ENCODE measurements around the gene SFSWAP. TPM values are rescaled to one million over a fixed set of nuclear protein-coding genes. Genes with fewer than 3 reads are reported as not detected.
A peak's percentile ranks its signal among the peaks of the same experiment; 100 is the strongest.

SFSWAP gene
- total and polyA plus RNA-seq, 7 experiments from 2014 or later = 16.9 to 120 (median 97.4) TPM

DNA sequence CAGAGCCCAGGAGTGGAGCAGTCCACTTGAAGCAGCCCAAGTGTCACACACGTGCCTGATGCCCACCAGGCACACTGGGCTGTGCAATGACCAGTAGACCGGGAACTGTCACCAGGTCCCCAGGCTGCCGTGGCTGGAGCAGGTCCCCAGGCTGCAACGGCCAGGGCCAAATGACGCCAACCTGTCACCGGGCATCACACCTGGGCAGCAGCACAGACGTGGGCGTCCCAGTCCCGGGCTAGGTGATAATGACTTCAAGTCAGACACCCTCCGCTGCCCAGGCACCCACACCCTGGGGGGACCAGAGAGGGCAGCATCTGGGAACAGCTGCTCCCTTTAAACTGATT lies 86.7 kb downstream of the SFSWAP start:
- Histone ChIP-seq H3K9me3 (ENCODE audit: control insufficient read depth in 2 of 3, low read length in 3 of 3) (no peaks in the 10 kb centered on the region), H3K27me3 (ENCODE audit: control insufficient read depth in 2 of 2, insufficient read depth in 2 of 2, low read length in 2 of 2) (no peaks in the 10 kb centered on the region), H3K4me1 (ENCODE audit: control insufficient read depth in 2 of 2, insufficient read depth in 2 of 2, low read length in 2 of 2) (no peaks in the 10 kb centered on the region), H3K27ac (ENCODE audit: low read depth, low read length) (no peak overlapping the region), H3K36me3 (ENCODE audit: control insufficient read depth in 2 of 3, insufficient read depth in 3 of 3, low read length in 3 of 3) (peaks cover 0 to 87% (median 3%) of the 10 kb centered on the region in 3 experiments), H3K4me3 (ENCODE audit: low read length) (no peak overlapping the region)
- ChIA-PET POLR2A (no interaction called here), CTCF (no interaction called here)
- DNase-seq = no peak
- H3K4me3 Mint-ChIP-seq = no peak overlapping the region
- no peak overlapping the region for H3K27ac Mint-ChIP-seq
- intact Hi-C loops (cut with micrococcal nuclease) = no loop called here
- H3K36me3 Mint-ChIP-seq = peaks cover 9 to 44% (median 22%) of the 10 kb centered on the region in 5 donors
- ATAC-seq = no peak
- peaks cover 0 to 4% (median 0%) of the 10 kb centered on the region in 11 donors for H3K9me3 Mint-ChIP-seq
- H3K27me3 Mint-ChIP-seq = no peaks in the 10 kb centered on the region
- H3K4me1 Mint-ChIP-seq = peaks cover 0 to 5% (median 0%) of the 10 kb centered on the region in 7 donors

DNA sequence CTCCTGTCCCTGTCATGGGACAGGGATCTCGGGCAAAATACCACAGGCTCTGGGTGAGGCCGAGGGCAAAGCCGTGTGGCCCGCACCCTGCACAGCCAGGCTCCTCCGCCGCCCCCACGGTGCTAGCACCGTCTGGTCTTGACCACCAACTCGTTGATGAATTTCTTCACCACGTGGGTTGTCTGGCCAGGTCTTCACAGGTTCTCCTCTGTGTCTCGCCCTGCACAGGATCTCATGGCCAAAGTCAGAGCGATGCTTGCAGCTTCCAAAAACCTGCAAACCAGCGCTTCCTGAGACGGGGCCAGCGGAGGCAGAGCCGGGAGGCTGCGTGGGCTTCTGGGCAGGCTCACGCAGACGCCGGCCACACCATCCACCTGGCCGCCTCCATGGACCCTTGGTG lies 88.3 kb downstream of the SFSWAP start:
- no peaks in the 10 kb centered on the region for H3K4me1 ChIP-seq (ENCODE audit: control insufficient read depth in 2 of 2, insufficient read depth in 2 of 2, low read length in 2 of 2)
- H3K27me3 Mint-ChIP-seq = no peaks in the 10 kb centered on the region
- intact Hi-C loops (cut with micrococcal nuclease) = no loop called here
- H3K27ac Mint-ChIP-seq = peak overlapping the region in 1 of 9 donors; percentile 22
- H3K9me3 Mint-ChIP-seq = peaks cover 0 to 4% (median 0%) of the 10 kb centered on the region in 11 donors
- DNase-seq = no peak
- H3K4me3 Mint-ChIP-seq = peak overlapping the region in 1 of 10 donors; percentile 27
- POLR2A ChIA-PET = no interaction called here
- H3K4me3 ChIP-seq (ENCODE audit: low read length) = no peak overlapping the region
- no peak overlapping the region for H3K27ac ChIP-seq (ENCODE audit: low read depth, low read length)
- peaks cover 0 to 5% (median 0%) of the 10 kb centered on the region in 7 donors for H3K4me1 Mint-ChIP-seq
- H3K36me3 ChIP-seq (ENCODE audit: control insufficient read depth in 2 of 3, insufficient read depth in 3 of 3, low read length in 3 of 3) = peaks cover 0 to 73% (median 3%) of the 10 kb centered on the region in 3 experiments
- no peaks in the 10 kb centered on the region for H3K9me3 ChIP-seq (ENCODE audit: control insufficient read depth in 2 of 3, low read length in 3 of 3)
- CTCF ChIA-PET = no interaction called here
- H3K36me3 Mint-ChIP-seq = peaks cover 9 to 40% (median 21%) of the 10 kb centered on the region in 5 donors
- no peaks in the 10 kb centered on the region for H3K27me3 ChIP-seq (ENCODE audit: control insufficient read depth in 2 of 2, insufficient read depth in 2 of 2, low read length in 2 of 2)
- no peak for ATAC-seq

DNA sequence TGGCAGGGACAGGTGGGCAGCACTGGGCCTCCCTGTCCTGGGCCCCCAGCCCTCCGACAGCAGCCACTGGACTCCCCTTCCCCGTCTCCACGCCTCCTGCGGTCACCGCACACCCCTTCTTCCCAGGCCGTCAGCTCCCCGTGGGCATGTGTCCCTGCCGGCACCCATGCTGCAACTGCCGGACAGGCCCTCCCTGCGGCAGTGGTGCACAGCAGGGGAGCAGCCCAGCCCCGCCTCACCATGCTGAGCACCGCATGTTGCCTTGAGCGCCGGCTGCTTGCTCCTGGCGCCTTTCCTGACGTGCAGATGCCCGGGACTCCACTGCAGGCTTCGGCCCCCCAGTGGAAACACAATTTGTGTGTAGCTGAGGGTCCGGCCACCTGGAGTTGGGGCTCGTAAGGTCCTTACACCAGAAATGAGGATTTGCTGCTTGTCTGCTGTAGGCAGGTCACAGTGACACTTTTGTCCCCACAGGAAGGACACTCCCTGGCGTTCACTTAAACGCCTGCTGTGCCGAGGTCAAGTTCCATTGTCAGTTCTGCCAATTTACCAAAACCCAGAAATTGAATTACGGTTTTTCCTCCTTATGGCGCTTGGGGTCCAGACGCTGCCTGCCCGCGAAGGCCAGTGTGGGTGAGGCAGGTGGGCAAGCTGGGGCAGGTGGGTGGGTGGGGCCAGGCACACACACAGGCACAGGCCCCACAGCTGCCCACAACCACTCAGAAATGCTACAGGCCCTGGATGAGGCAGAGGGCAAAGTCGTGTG lies 89.1 kb downstream of the SFSWAP start:
- H3K36me3 ChIP-seq (ENCODE audit: control insufficient read depth in 2 of 3, insufficient read depth in 3 of 3, low read length in 3 of 3) = peaks cover 0 to 67% (median 3%) of the 10 kb centered on the region in 3 experiments
- H3K9me3 ChIP-seq (ENCODE audit: control insufficient read depth in 2 of 3, low read length in 3 of 3) = no peaks in the 10 kb centered on the region
- intact Hi-C loops (cut with micrococcal nuclease) = no loop called here
- H3K9me3 Mint-ChIP-seq = peaks cover 0 to 4% (median 0%) of the 10 kb centered on the region in 11 donors
- peaks cover 9 to 38% (median 21%) of the 10 kb centered on the region in 5 donors for H3K36me3 Mint-ChIP-seq
- ATAC-seq (no peak), DNase-seq (no peak)
- POLR2A ChIA-PET = no interaction called here
- no peak overlapping the region for H3K4me3 ChIP-seq (ENCODE audit: low read length)
- H3K4me1 ChIP-seq (ENCODE audit: control insufficient read depth in 2 of 2, insufficient read depth in 2 of 2, low read length in 2 of 2) = no peaks in the 10 kb centered on the region
- CTCF ChIA-PET = no interaction called here
- no peaks in the 10 kb centered on the region for H3K27me3 Mint-ChIP-seq
- no peak overlapping the region for H3K4me3 Mint-ChIP-seq
- peaks cover 0 to 5% (median 0%) of the 10 kb centered on the region in 7 donors for H3K4me1 Mint-ChIP-seq
- H3K27ac ChIP-seq (ENCODE audit: low read depth, low read length) = no peak overlapping the region
- no peak overlapping the region for H3K27ac Mint-ChIP-seq
- no peaks in the 10 kb centered on the region for H3K27me3 ChIP-seq (ENCODE audit: control insufficient read depth in 2 of 2, insufficient read depth in 2 of 2, low read length in 2 of 2)

DNA sequence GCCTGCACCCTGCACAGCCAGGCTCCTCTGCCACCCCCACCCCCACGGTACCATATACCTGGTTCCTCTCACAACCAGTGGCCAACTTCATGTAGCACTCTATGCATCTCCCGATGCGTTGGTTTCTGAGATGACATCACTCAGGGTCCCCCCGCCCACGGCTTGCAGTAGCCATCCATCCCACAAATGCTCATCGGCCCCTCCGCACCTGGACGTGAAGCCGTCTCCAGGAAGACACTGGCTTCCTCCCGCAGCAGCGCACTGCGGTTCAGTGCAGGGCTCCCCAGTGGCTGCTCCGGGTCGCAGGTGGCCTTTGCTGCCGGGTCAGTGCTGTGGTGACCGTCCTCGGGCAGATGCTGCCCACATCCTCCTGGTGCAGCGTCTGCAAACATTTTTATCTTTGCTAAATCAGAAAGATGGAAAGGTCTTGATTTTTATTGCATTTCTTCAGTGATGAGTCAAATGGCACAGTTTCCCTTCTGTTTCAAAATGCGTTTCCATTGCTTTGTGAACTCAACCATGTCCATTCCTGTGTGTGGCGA lies 89.8 kb downstream of the SFSWAP start:
- CTCF ChIA-PET = no interaction called here
- Mint-ChIP-seq H3K36me3 (peaks cover 9 to 38% (median 20%) of the 10 kb centered on the region in 5 donors), H3K27ac (peak overlapping the region in 2 of 9 donors; percentile 25 to 48), H3K4me3 (no peak overlapping the region), H3K4me1 (peaks cover 0 to 4% (median 0%) of the 10 kb centered on the region in 7 donors), H3K27me3 (no peaks in the 10 kb centered on the region), H3K9me3 (peaks cover 0 to 3% (median 0%) of the 10 kb centered on the region in 11 donors)
- POLR2A ChIA-PET = no interaction called here
- Histone ChIP-seq H3K27me3 (ENCODE audit: control insufficient read depth in 2 of 2, insufficient read depth in 2 of 2, low read length in 2 of 2) (no peaks in the 10 kb centered on the region), H3K27ac (ENCODE audit: low read depth, low read length) (no peak overlapping the region), H3K9me3 (ENCODE audit: control insufficient read depth in 2 of 3, low read length in 3 of 3) (no peaks in the 10 kb centered on the region), H3K4me1 (ENCODE audit: control insufficient read depth in 2 of 2, insufficient read depth in 2 of 2, low read length in 2 of 2) (no peaks in the 10 kb centered on the region), H3K4me3 (ENCODE audit: low read length) (no peak overlapping the region), H3K36me3 (ENCODE audit: control insufficient read depth in 2 of 3, insufficient read depth in 3 of 3, low read length in 3 of 3) (peaks cover 0 to 60% (median 3%) of the 10 kb centered on the region in 3 experiments)
- no peak for DNase-seq
- intact Hi-C loops (cut with micrococcal nuclease) = no loop called here
- peak; percentile 10 for ATAC-seq

DNA sequence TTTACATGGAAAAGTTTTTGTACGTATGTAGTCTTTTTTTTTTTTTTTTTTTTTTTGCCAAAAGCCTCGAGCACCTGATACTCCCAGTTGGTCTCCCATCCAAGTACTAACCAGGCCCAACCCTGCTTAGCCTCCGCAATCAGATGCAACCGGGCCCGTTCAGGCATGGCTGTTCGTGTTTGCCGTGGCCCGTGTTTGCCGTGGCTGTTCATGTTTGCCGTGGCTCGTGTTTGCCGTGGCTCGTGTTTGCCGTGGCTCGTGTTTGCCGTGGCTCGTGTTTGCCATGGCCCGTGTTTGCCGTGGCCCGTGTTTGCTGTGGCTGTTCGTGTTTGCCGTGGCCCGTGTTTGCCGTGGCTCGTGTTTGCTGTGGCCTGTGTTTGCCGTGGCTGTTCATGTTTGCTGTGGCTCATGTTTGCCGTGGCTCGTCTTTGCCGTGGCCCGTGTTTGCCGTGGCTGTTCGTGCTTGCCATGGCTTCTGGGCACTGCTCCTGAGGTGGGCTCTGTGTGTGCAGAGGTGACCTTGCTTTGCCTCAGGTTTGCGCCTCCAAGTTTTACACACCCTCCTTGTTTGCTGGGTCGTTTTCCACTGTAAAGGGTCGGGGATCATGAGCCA lies 90.5 kb downstream of the SFSWAP start:
- Histone ChIP-seq H3K27me3 (ENCODE audit: control insufficient read depth in 2 of 2, insufficient read depth in 2 of 2, low read length in 2 of 2) (no peaks in the 10 kb centered on the region), H3K27ac (ENCODE audit: low read depth, low read length) (no peak overlapping the region), H3K4me3 (ENCODE audit: low read length) (no peak overlapping the region), H3K36me3 (ENCODE audit: control insufficient read depth in 2 of 3, insufficient read depth in 3 of 3, low read length in 3 of 3) (peaks cover 0 to 59% (median 3%) of the 10 kb centered on the region in 3 experiments), H3K9me3 (ENCODE audit: control insufficient read depth in 2 of 3, low read length in 3 of 3) (no peaks in the 10 kb centered on the region), H3K4me1 (ENCODE audit: control insufficient read depth in 2 of 2, insufficient read depth in 2 of 2, low read length in 2 of 2) (no peaks in the 10 kb centered on the region)
- ChIA-PET CTCF (no interaction called here), POLR2A (no interaction called here)
- DNase-seq (no peak), ATAC-seq (no peak)
- Mint-ChIP-seq H3K36me3 (peaks cover 9 to 38% (median 20%) of the 10 kb centered on the region in 5 donors), H3K4me1 (peaks cover 0 to 4% (median 0%) of the 10 kb centered on the region in 7 donors), H3K4me3 (no peak overlapping the region), H3K27me3 (no peaks in the 10 kb centered on the region), H3K9me3 (peaks cover 0 to 5% (median 0%) of the 10 kb centered on the region in 11 donors), H3K27ac (no peak overlapping the region)
- intact Hi-C loops (cut with micrococcal nuclease) = no loop called here

DNA sequence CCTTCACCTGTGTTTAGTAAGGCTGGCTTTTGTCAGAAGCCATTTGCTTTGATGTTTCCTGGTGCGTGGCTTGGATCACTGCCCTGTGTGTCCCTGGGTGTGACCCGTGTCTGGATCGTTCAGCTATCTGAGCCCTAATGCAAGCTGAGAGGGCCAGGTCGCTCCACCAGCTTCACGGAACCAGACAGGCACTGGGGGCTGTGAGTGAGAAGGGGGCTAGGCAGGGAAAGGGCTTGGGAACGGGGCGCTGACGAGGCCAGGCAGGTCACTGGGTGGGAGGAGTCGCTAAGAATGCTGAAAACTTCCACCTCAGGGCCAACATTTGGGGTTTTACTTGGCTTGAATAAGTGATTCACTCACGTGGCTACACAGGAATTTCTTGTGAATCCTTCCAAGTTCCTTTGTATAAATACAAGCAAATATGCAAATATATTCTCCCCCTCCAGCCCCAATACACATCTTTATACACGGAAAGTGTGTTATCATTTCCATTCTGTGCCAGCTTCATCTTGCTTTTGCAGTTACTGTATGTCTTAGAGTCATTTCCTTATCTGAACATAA lies 93.2 kb downstream of the SFSWAP start:
- intact Hi-C loops (cut with micrococcal nuclease) = no loop called here
- Mint-ChIP-seq H3K9me3 (peaks cover 0 to 5% (median 0%) of the 10 kb centered on the region in 11 donors), H3K27ac (peak overlapping the region in 2 of 9 donors; percentile 51 to 53), H3K4me3 (no peak overlapping the region), H3K36me3 (peaks cover 9 to 29% (median 16%) of the 10 kb centered on the region in 5 donors), H3K27me3 (no peaks in the 10 kb centered on the region), H3K4me1 (peaks cover 0 to 6% (median 0%) of the 10 kb centered on the region in 7 donors)
- Histone ChIP-seq H3K27ac (ENCODE audit: low read depth, low read length) (no peak overlapping the region), H3K27me3 (ENCODE audit: control insufficient read depth in 2 of 2, insufficient read depth in 2 of 2, low read length in 2 of 2) (no peaks in the 10 kb centered on the region), H3K4me3 (ENCODE audit: low read length) (no peak overlapping the region), H3K4me1 (ENCODE audit: control insufficient read depth in 2 of 2, insufficient read depth in 2 of 2, low read length in 2 of 2) (no peaks in the 10 kb centered on the region), H3K9me3 (ENCODE audit: control insufficient read depth in 2 of 3, low read length in 3 of 3) (no peaks in the 10 kb centered on the region), H3K36me3 (ENCODE audit: control insufficient read depth in 2 of 3, insufficient read depth in 3 of 3, low read length in 3 of 3) (peaks cover 0 to 33% (median 0%) of the 10 kb centered on the region in 3 experiments)
- CTCF ChIA-PET = no interaction called here
- DNase-seq = no peak
- ATAC-seq = no peak
- POLR2A ChIA-PET = no interaction called here

Data from naive thymus-derived CD4-positive, alpha-beta T cell (primary cell).